COR-L47 (cell line): ENCODE results near the gene PDCD6IP.
"Not testable (repeated sequence)": the region's sequence is repeated elsewhere in the genome, so short reads cannot be mapped to it uniquely, and the experiment has no call there.

Experiments
- DNase-seq: peaks from one replicate; lab custom pipeline; 2025; lab: John Stamatoyannopoulos, UW

Gene PDCD6IP

GRCh38 chr3:33795131-33795530 lies 3.3 kb upstream of the PDCD6IP start:
- DNase-seq, result no peak

- DNase-seq, result no peak
Observed at GRCh38 chr3:33795856-33796536, 2.4 kb upstream of the PDCD6IP start.

- DNase-seq, result no peak
Observed at GRCh38 chr3:33798113-33798417, 365 bp upstream of the PDCD6IP start.

GRCh38 chr3:33799202-33799551 lies 747 bp downstream of the PDCD6IP start:
- no peak for DNase-seq

GRCh38 chr3:33803252-33803651 lies 4.8 kb downstream of the PDCD6IP start:
- DNase-seq, result no peak

- DNase-seq, result no peak
Observed at GRCh38 chr3:33803894-33804526, 5.6 kb downstream of the PDCD6IP start.

GRCh38 chr3:33807191-33807590 lies 8.8 kb downstream of the PDCD6IP start:
- no peak for DNase-seq

GRCh38 chr3:33808559-33808958 lies 10.1 kb downstream of the PDCD6IP start:
- no peak for DNase-seq

GRCh38 chr3:33810545-33810944 lies 12.1 kb downstream of the PDCD6IP start:
- no peak for DNase-seq

- no peak for DNase-seq
Observed at GRCh38 chr3:33821989-33822388, 23.6 kb downstream of the PDCD6IP start.

- DNase-seq, result no peak
Observed at GRCh38 chr3:33823821-33824220, 25.4 kb downstream of the PDCD6IP start.

GRCh38 chr3:33825111-33825510 lies 26.7 kb downstream of the PDCD6IP start:
- no peak for DNase-seq

- DNase-seq, result no peak
Observed at GRCh38 chr3:33826206-33826605, 27.8 kb downstream of the PDCD6IP start.

- no peak for DNase-seq
Observed at GRCh38 chr3:33826688-33827087, 28.3 kb downstream of the PDCD6IP start.

GRCh38 chr3:33829720-33830119 lies 31.3 kb downstream of the PDCD6IP start:
- DNase-seq, result no peak

- no peak for DNase-seq
Observed at GRCh38 chr3:33831053-33831452, 32.6 kb downstream of the PDCD6IP start.

- DNase-seq, result no peak
Observed at GRCh38 chr3:33833408-33834095, 35.1 kb downstream of the PDCD6IP start.

GRCh38 chr3:33834096-33834453 lies 35.6 kb downstream of the PDCD6IP start:
- no peak for DNase-seq

- DNase-seq, result not testable (repeated sequence)
Observed at GRCh38 chr3:33837182-33837581, 38.8 kb downstream of the PDCD6IP start.

- no peak for DNase-seq
Observed at GRCh38 chr3:33839283-33839682, 40.9 kb downstream of the PDCD6IP start.

- DNase-seq, result no peak
Observed at GRCh38 chr3:33840179-33840578, 41.7 kb downstream of the PDCD6IP start.

GRCh38 chr3:33848624-33849347 lies 50.4 kb downstream of the PDCD6IP start:
- no peak for DNase-seq

GRCh38 chr3:33850599-33850998 lies 52.2 kb downstream of the PDCD6IP start:
- not testable (repeated sequence) for DNase-seq
